Temporal lobe (tissue), 1 donor: ENCODE data around the gene AASDHPPT. TPM values are rescaled to one million over a fixed set of nuclear protein-coding genes. Genes with fewer than 3 reads are reported as not detected.

Source experiments
- total RNA-seq: library from RNA; depleted of rRNA; stranded (reverse); fragments of >200 nt; gene quantifications from one replicate; pipeline ENCODE4 v1.2.3, GENCODE V29; 2014

AASDHPPT gene
- total RNA-seq, 1 donor from 2014 or later, result 199 TPM

Other genes starting within 250 kb of the AASDHPPT start
- gene MSANTD4, start 55.4 kb upstream of the AASDHPPT start, total RNA-seq, result 54.3 TPM
- gene KBTBD3, start 315 bp upstream of the AASDHPPT start, total RNA-seq, result 9.1 TPM